Body of pancreas (tissue), 4 donors: ENCODE results near the gene HOXA3. TPM values are rescaled to one million over a fixed set of nuclear protein-coding genes. Genes with fewer than 3 reads are reported as not detected.
A peak's percentile ranks its signal among the peaks of the same experiment; 100 is the strongest.

Experiments
- ATAC-seq: fragments of 150-250 bp; one replicate; pipeline ENCODE4 v1.9.1; 2016
- DNase-seq, 4 donors: peaks; one replicate each; pipeline ENCODE4 v3.0.0-alpha.2; 2019
- H3K27ac ChIP-seq, 4 donors: fragments of 200-600 bp; sonication (generic); 1 replicate in 3 of 4; 2 replicates in 1 of 4; pipeline versions ENCODE4 v1.5.1 to v1.6.1; 2016 to 2019; ENCODE audit warnings: mild to moderate bottlenecking in 1 of 4, mixed read lengths in 1 of 4, moderate library complexity in 1 of 4
- H3K27me3 ChIP-seq, 2 donors: fragments of 200-600 bp; sonication (generic); one replicate each; pipeline ENCODE4 v1.6.0; 2016; ENCODE audit warnings: mild to moderate bottlenecking in 1 of 2
- H3K36me3 ChIP-seq, 2 donors: fragments of 200-600 bp; sonication (generic); replicated peaks in 1 of 2; 2 replicates each; pipeline ENCODE4 v1.5.1; 2016; ENCODE audit warnings: low read depth in 2 of 2; ENCODE audit not compliant: insufficient read depth in 1 of 2
- H3K4me1 ChIP-seq: fragments of 200-600 bp; sonication (generic); one replicate; pipeline ENCODE4 v1.6.0; 2016
- H3K4me3 ChIP-seq, 2 donors: fragments of 200-600 bp; sonication (generic); 1 replicate in 1 of 2; 2 replicates in 1 of 2; pipeline ENCODE4 v1.5.1; 2016 to 2019
- H3K9me3 ChIP-seq, 3 donors: fragments of 200-600 bp; sonication (generic); 1 replicate in 2 of 3; 2 replicates in 1 of 3; pipeline ENCODE4 v1.5.1; 2016
- CTCF ChIP-seq, 7 experiments: fragments of 450-650 bp in 4 of 7; fragments of 200-600 bp in 3 of 7; sonication (generic) in 3 of 7; IDR thresholded peaks; one replicate each; pipeline ENCODE4 v1.5.1; 2016 to 2019; ENCODE audit warnings: antibody characterized with exemption in 7 of 7
- POLR2A ChIP-seq, 3 donors: fragments of 450-650 bp; IDR thresholded peaks; one replicate each; pipeline ENCODE4 v1.6.1; 2016; ENCODE audit warnings: antibody characterized with exemption in 3 of 3, mild to moderate bottlenecking in 2 of 3
- WGBS, 2 donors: methylation state at CpG; one replicate each; pipeline ENCODE4 v1.1.5; 2017; 5-methylcytosine and 5-hydroxymethylcytosine counted together
- intact Hi-C: fragments of 100-400 bp; cut with DNase I; formaldehyde crosslinking; loops from one replicate; pipeline ENCODE4 v1.15.1; 2023
- total RNA-seq, 2 donors: library from RNA; depleted of rRNA; stranded (reverse); fragments of >200 nt; gene quantifications; one replicate each; pipeline ENCODE4 v1.1.0, GENCODE V29; 2016

Gene HOXA3
- 1 to 10 TPM in 1 of 2 donors, not detected in 1; 1.6 TPM for total RNA-seq

GRCh38 chr7:27151931-27152815 lies at the start of gene HOXA3:
Gene HOXA3, minus strand, starts transcription at chr7:27152583. Its CDS starts 41,943 bp downstream, at chr7:27110640.
- H3K36me3 ChIP-seq: no peaks in the 10 kb centered on the region
- peaks cover 0 to 76% of the 10 kb centered on the region in 2 donors for H3K27me3 ChIP-seq
- peaks cover 46% of the 10 kb centered on the region for H3K4me1 ChIP-seq
- no peak within 1 kb of the TSS for H3K4me3 ChIP-seq
- no peaks in the 10 kb centered on the region for H3K9me3 ChIP-seq
- WGBS, 2 donors: 3 to 9% methylated on average over 44 to 53 of the region's 53 CpGs
- no peak for TF ChIP-seq POLR2A (IDR thresholded peaks at IDR 0.05)
- TF ChIP-seq CTCF (IDR thresholded peaks at IDR 0.05): no peak
- DNase-seq: peak in 2 of 4 donors; percentile 1 to 16
- ATAC-seq: no peak
- H3K27ac ChIP-seq: no peak within 1 kb of the TSS
- intact Hi-C loops: no loop called here

- ATAC-seq (no peak), DNase-seq (no peak)
- Histone ChIP-seq H3K4me3 (no peak overlapping the region), H3K9me3 (no peaks in the 10 kb centered on the region), H3K27ac (no peak overlapping the region), H3K27me3 (peaks cover 0 to 93% of the 10 kb centered on the region in 2 donors), H3K36me3 (no peaks in the 10 kb centered on the region), H3K4me1 (peaks cover 46% of the 10 kb centered on the region)
- 21% methylated on average over 4 of the region's 4 CpGs for WGBS, 2 donors
- no peak for TF ChIP-seq POLR2A (IDR thresholded peaks at IDR 0.05)
- TF ChIP-seq CTCF (IDR thresholded peaks at IDR 0.05): no peak
- intact Hi-C loops: loop anchor here (10.0 kb wide), 1 partner anchor 873 kb away; no protein-coding TSS in a partner anchor
Observed at GRCh38 chr7:27201580-27202017, 49.2 kb upstream of the HOXA3 start.

- Histone ChIP-seq H3K4me1 (peaks cover 49% of the 10 kb centered on the region), H3K36me3 (no peaks in the 10 kb centered on the region), H3K9me3 (no peaks in the 10 kb centered on the region), H3K4me3 (no peak overlapping the region), H3K27ac (no peak overlapping the region), H3K27me3 (peaks cover 0 to 91% of the 10 kb centered on the region in 2 donors)
- no peak for TF ChIP-seq CTCF (IDR thresholded peaks at IDR 0.05)
- no peak for TF ChIP-seq POLR2A (IDR thresholded peaks at IDR 0.05)
- intact Hi-C loops: loop anchor here (10.0 kb wide), 1 partner anchor 874 kb away; no protein-coding TSS in a partner anchor
- no peak for ATAC-seq
- peak in 1 of 4 donors; percentile 8 for DNase-seq
- WGBS, 2 donors: 9 to 16% methylated on average over 14 of the region's 14 CpGs
Observed at GRCh38 chr7:27200761-27201579, 48.6 kb upstream of the HOXA3 start.

GRCh38 chr7:27199849-27200760 lies 47.7 kb upstream of the HOXA3 start, which contains the start of gene HOXA13:
Gene HOXA13, minus strand, starts transcription at chr7:27200091. Its CDS starts 14 bp downstream, at chr7:27200077.
- peaks cover 0 to 90% of the 10 kb centered on the region in 2 donors for H3K27me3 ChIP-seq
- H3K9me3 ChIP-seq: no peaks in the 10 kb centered on the region
- DNase-seq (peak in 1 of 4 donors; percentile 11), ATAC-seq (peak; percentile 40)
- no peak within 1 kb of the TSS for H3K4me3 ChIP-seq
- 2 to 3% methylated on average over 13 to 71 of the region's 99 CpGs for WGBS, 2 donors
- H3K4me1 ChIP-seq: peaks cover 40% of the 10 kb centered on the region
- no peak for TF ChIP-seq POLR2A (IDR thresholded peaks at IDR 0.05)
- TF ChIP-seq CTCF (IDR thresholded peaks at IDR 0.05): no peak
- H3K36me3 ChIP-seq: no peaks in the 10 kb centered on the region
- intact Hi-C loops: loop anchor here (5.0 to 10.0 kb wide), 5 partner anchors 375 to 895 kb away; no protein-coding TSS in a partner anchor
- no peak within 1 kb of the TSS for H3K27ac ChIP-seq
